ENCODE measurements around the gene STXBP4. TPM values are rescaled to one million over a fixed set of nuclear protein-coding genes. Genes with fewer than 3 reads are reported as not detected.

STXBP4 gene
- total RNA-seq, 3 donors from 2014 or later, result 4.6 to 15.4 (median 8.8) TPM

- no peak for ATAC-seq
- TF ChIP-seq CTCF (IDR thresholded peaks at IDR 0.05), result no peak
- no peak for DNase-seq
- Histone ChIP-seq H3K4me3 (no peak overlapping the region), H3K36me3 (ENCODE audit: low read depth) (no peaks in the 10 kb centered on the region), H3K9me3 (no peaks in the 10 kb centered on the region), H3K4me1 (ENCODE audit: low read depth) (no peaks in the 10 kb centered on the region)
- intact Hi-C loops (cut with DNase I, micrococcal nuclease), result no loop called here
These were observed 176.0 kb downstream of the STXBP4 start for GRCh38 chr17:55144518-55144917.

DNA sequence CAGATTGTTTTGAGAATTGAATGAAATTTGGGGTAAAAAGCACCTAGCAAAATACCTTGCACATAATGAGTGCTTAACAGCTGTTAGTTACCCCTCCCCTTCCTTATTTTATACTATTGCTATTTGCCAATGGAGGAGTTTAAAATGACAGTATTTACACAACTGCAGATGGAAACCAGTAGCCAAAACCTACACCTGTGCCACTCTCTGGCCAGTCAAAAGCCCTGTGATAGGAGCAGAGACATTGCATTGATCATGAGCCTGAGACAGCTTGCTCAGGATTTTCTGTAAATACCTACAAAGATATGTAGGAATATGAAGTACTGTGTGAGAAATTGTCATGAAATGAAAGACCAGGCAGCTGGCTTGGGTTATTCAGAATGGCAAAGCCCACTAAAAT, 180.9 kb downstream of the STXBP4 start:
- H3K4me3 ChIP-seq, result no peak overlapping the region
- H3K4me1 ChIP-seq (ENCODE audit: low read depth), result no peaks in the 10 kb centered on the region
- H3K36me3 ChIP-seq (ENCODE audit: low read depth), result no peaks in the 10 kb centered on the region
- ATAC-seq (peak; percentile 64), DNase-seq (no peak)
- no peak for TF ChIP-seq CTCF (IDR thresholded peaks at IDR 0.05)
- intact Hi-C loops (cut with DNase I, micrococcal nuclease), result no loop called here
- H3K9me3 ChIP-seq, result no peaks in the 10 kb centered on the region

DNA sequence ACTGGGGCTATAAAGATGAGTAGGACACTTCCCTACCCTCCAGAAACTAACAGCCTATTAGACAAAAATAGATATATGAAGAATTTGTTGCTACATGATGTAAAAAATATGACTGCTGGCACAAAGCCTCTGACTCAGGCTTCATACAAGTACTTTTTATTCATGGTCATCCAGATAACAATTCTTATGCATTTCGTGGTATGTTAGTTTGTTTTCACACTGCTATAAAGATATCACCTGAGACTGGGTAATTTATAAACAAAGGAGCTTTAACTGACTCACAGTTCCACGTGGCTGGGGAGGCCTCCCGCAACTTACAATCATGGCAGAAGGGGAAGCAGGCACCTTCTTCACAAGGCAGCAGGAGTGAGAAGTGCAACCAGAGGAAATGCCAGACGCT, 183.7 kb downstream of the STXBP4 start:
- peak; percentile 34 for ATAC-seq

DNA sequence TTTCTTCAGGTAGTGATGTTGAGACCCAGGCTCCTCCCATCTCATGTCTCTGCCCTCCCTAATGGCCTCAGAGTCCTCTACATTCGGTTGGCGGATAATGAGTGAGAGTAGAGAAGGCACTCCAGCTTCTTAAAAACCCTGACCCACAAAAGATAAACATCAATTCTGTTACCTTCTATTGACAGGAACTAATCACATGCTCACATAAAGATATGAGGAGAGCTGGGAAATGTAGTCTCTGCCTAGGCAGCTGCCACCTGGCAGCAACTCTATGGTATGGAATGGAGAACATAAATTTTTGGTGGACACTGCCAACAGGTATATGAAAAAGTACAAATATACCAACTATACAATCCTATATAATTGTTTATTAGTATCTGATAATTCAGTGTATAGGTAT, 185.5 kb downstream of the STXBP4 start:
- intact Hi-C loops (cut with DNase I, micrococcal nuclease), result no loop called here
- DNase-seq (no peak), ATAC-seq (no peak)
- H3K4me1 ChIP-seq (ENCODE audit: low read depth), result no peaks in the 10 kb centered on the region
- no peak for TF ChIP-seq CTCF (IDR thresholded peaks at IDR 0.05)
- H3K36me3 ChIP-seq (ENCODE audit: low read depth), result no peaks in the 10 kb centered on the region
- no peak overlapping the region for H3K4me3 ChIP-seq
- no peaks in the 10 kb centered on the region for H3K9me3 ChIP-seq

More for the DNA sequence above, 183.7 kb downstream of the STXBP4 start:
- Histone ChIP-seq H3K36me3 (ENCODE audit: low read depth) (no peaks in the 10 kb centered on the region), H3K4me1 (ENCODE audit: low read depth) (no peaks in the 10 kb centered on the region), H3K4me3 (no peak overlapping the region), H3K9me3 (no peaks in the 10 kb centered on the region)
- intact Hi-C loops (cut with DNase I, micrococcal nuclease), result no loop called here
- TF ChIP-seq CTCF (IDR thresholded peaks at IDR 0.05), result no peak
- no peak for DNase-seq

DNA sequence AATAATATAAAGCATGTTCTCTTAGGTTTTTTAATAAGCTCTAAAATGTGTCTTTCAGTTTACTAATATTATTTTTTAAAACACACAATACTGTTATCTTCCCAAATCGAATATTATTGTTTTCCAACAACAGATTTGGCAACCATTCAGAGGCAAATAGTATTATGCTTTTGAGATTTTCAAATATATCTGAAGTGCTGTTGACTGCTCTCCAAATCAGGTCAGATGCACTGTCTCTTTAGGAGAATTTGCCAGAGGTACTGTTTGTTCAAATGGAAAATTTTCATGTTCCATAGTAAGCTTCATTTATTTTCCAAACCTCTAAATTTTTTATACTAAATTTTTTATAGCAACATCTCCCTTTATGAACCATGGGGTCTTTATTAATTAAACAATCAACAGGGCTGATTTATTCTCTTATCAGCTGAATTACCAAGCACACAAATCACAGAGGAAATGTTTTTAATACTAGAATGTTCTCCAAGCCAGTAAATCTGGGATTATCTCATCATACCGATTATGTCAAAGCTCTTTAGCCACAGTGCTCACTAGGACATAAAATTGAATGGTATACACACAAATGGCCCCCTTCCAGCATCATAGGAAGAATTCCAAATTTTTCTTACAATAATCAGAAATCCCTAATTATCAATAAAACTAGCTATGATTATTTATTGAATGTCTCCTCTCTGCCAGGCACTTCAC, 187.4 kb downstream of the STXBP4 start:
- DNase-seq (no peak), ATAC-seq (no peak)
- Histone ChIP-seq H3K9me3 (no peaks in the 10 kb centered on the region), H3K4me1 (ENCODE audit: low read depth) (no peaks in the 10 kb centered on the region), H3K4me3 (no peak overlapping the region), H3K36me3 (ENCODE audit: low read depth) (no peaks in the 10 kb centered on the region)
- no peak for TF ChIP-seq CTCF (IDR thresholded peaks at IDR 0.05)
- intact Hi-C loops (cut with DNase I, micrococcal nuclease), result no loop called here

DNA sequence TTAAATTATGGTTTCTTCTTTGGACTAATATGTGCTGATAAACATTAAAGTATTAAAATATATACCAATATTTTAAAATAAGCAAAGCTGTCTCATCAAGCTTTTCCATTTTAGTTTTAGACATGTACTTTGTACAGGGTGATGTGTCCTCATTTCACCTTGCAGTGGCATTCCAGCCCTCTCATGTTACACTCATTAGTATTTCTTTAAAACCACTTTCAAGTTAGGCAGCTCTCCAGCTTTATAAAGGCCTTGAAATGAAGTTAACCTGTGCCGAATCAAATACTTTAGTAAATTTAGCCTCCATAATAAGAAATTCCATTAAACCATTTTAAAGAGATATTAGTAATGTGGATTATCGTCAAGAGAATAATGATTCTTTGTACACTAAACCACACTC, 188.6 kb downstream of the STXBP4 start:
- no peak for TF ChIP-seq CTCF (IDR thresholded peaks at IDR 0.05)
- DNase-seq, result no peak
- no peak for ATAC-seq
- H3K4me3 ChIP-seq, result no peak overlapping the region
- H3K36me3 ChIP-seq (ENCODE audit: low read depth), result no peaks in the 10 kb centered on the region
- intact Hi-C loops (cut with DNase I, micrococcal nuclease), result no loop called here
- H3K4me1 ChIP-seq (ENCODE audit: low read depth), result no peaks in the 10 kb centered on the region
- no peaks in the 10 kb centered on the region for H3K9me3 ChIP-seq

Data from mucosa of descending colon (tissue), 3 donors.